Endothelial cell of umbilical vein (primary cell): ENCODE results near the gene NDUFS3. TPM values are rescaled to one million over a fixed set of nuclear protein-coding genes. Genes with fewer than 3 reads are reported as not detected.

Experiments used
- BruUV-seq: library from RNA; stranded (reverse); fragments of 400-500 nt; replicated peaks from 2 replicates; lab custom pipeline; 2021; lab: Mats Ljungman, UMichigan
- CTCF ChIA-PET: fragments of 300-600, 350-600 bp; sonication (Branson Sonifier 250); formaldehyde crosslinking; loops from one replicate; lab custom pipeline; 2021; ENCODE audit warnings: antibody characterized with exemption, inconsistent platforms; lab: Charles Lee
- POLR2A ChIA-PET: fragments of 300-600, 350-600 bp; sonication (Branson Sonifier 250); formaldehyde crosslinking; loops from one replicate; lab custom pipeline; 2021; ENCODE audit warnings: antibody characterized with exemption, inconsistent platforms; lab: Charles Lee
- DNase-seq: peaks from one replicate; pipeline ENCODE4 v3.0.0-alpha.2; 2011; ENCODE audit warnings: low read depth, low spot score
- FAIRE-seq: peaks from 2 replicates; lab custom pipeline; 2011; peaks lifted over from hg19 to GRCh38; lab: Jason Lieb, UNC
- H2AFZ ChIP-seq: 2 replicates; pipeline ENCODE4 v1.6.0; 2012; ENCODE audit warnings: low read depth, low read length, control low read depth, inconsistent platforms
- H3K27ac ChIP-seq: 2 replicates; pipeline ENCODE4 v1.5.1; 2011; ENCODE audit warnings: low read depth, mild to moderate bottlenecking, control low read depth, low read length, moderate library complexity; ENCODE audit not compliant: insufficient read depth
- H3K27me3 ChIP-seq, 2 experiments: 2 replicates each; pipeline versions ENCODE4 v1.6.0 to v1.6.1; 2011; ENCODE audit warnings: low read length in 2 of 2, mixed read lengths in 1 of 2; ENCODE audit not compliant: control insufficient read depth in 2 of 2, insufficient read depth in 2 of 2
- H3K36me3 ChIP-seq, 2 experiments: 2 replicates in 1 of 2; 3 replicates in 1 of 2; pipeline ENCODE4 v1.5.1; 2011; ENCODE audit warnings: low read length in 2 of 2, mild to moderate bottlenecking in 1 of 2, moderate library complexity in 1 of 2; ENCODE audit not compliant: control insufficient read depth in 2 of 2, insufficient read depth in 2 of 2; ENCODE audit errors: extremely low read depth in 1 of 2
- H3K4me1 ChIP-seq: 3 replicates; pipeline ENCODE4 v1.5.1; 2011; ENCODE audit warnings: mild to moderate bottlenecking, low read length; ENCODE audit not compliant: control insufficient read depth, insufficient read depth; ENCODE audit errors: extremely low read depth
- H3K4me2 ChIP-seq: 2 replicates; pipeline ENCODE4 v1.6.1; 2011; ENCODE audit warnings: low read length, control low read depth, mixed read lengths; ENCODE audit not compliant: insufficient read depth
- H3K4me3 ChIP-seq, 3 experiments: fragments of 200-600 bp in 1 of 3; sonication (generic), shearing (Covaris generic) in 1 of 3; replicated peaks in 1 of 3; 2 replicates each; pipeline ENCODE4 v1.5.1; 2011 to 2016; ENCODE audit warnings: control low read depth in 3 of 3, low read length in 3 of 3, mild to moderate bottlenecking in 2 of 3, inconsistent platforms in 1 of 3, low read depth in 1 of 3, moderate library complexity in 1 of 3; ENCODE audit not compliant: insufficient read depth in 1 of 3
- H3K79me2 ChIP-seq: 2 replicates; pipeline ENCODE4 v1.6.0; 2012; ENCODE audit warnings: low read length, inconsistent platforms; ENCODE audit not compliant: control insufficient read depth, insufficient read depth
- H3K9ac ChIP-seq: replicated peaks from 2 replicates; pipeline ENCODE3; 2011; ENCODE audit warnings: low read length, control low read depth; ENCODE audit not compliant: insufficient read depth; ENCODE audit errors: extremely low read depth
- H3K9me1 ChIP-seq: replicated peaks from 3 replicates; pipeline ENCODE4 v1.6.0; 2011; ENCODE audit warnings: mild to moderate bottlenecking, low read length; ENCODE audit not compliant: control insufficient read depth, insufficient read depth; ENCODE audit errors: extremely low read depth
- H3K9me3 ChIP-seq: replicated peaks from 2 replicates; pipeline ENCODE4 v1.5.1; 2012; ENCODE audit warnings: low read length, inconsistent platforms; ENCODE audit not compliant: control insufficient read depth, insufficient read depth
- H4K20me1 ChIP-seq: replicated peaks from 2 replicates; pipeline ENCODE3; 2011; ENCODE audit warnings: mild to moderate bottlenecking, low read length; ENCODE audit not compliant: control insufficient read depth, insufficient read depth; ENCODE audit errors: extremely low read depth
- CTCF ChIP-seq, 2 donors: IDR thresholded peaks; 1 replicate in 1 of 2; 2 replicates in 1 of 2; pipeline ENCODE4 v1.5.1; 2011; ENCODE audit warnings: low read length in 2 of 2, mild to moderate bottlenecking in 2 of 2, moderate library complexity in 2 of 2, control low read depth in 1 of 2, inconsistent platforms in 1 of 2, low read depth in 1 of 2; ENCODE audit not compliant: insufficient read depth in 1 of 2; ENCODE audit errors: extremely low read depth in 1 of 2
- EZH2 ChIP-seq: IDR thresholded peaks from 2 replicates; pipeline ENCODE4 v1.6.1; 2012; ENCODE audit warnings: borderline replicate concordance, low read depth, mild to moderate bottlenecking, moderate library complexity, low read length, inconsistent platforms; ENCODE audit not compliant: severe bottlenecking
- FOS ChIP-seq: IDR thresholded peaks from 2 replicates; pipeline ENCODE4 v1.6.1; 2011; ENCODE audit warnings: mild to moderate bottlenecking, low read length, moderate library complexity, borderline replicate concordance; ENCODE audit not compliant: insufficient read depth
- GATA2 ChIP-seq: IDR thresholded peaks from 2 replicates; pipeline ENCODE4 v1.7.0; 2011; ENCODE audit warnings: low read depth, mild to moderate bottlenecking, moderate library complexity, mixed read lengths, low read length; ENCODE audit not compliant: insufficient read length, insufficient read depth
- JUN ChIP-seq: IDR thresholded peaks from 2 replicates; pipeline ENCODE4 v1.6.1; 2011; ENCODE audit warnings: borderline replicate concordance, low read depth; ENCODE audit not compliant: insufficient read length, insufficient read depth
- MAX ChIP-seq: IDR thresholded peaks from 2 replicates; pipeline ENCODE4 v1.6.1; 2011; ENCODE audit not compliant: insufficient read depth, insufficient read length
- MYC ChIP-seq: IDR thresholded peaks from one replicate; pipeline ENCODE4 v1.6.1; 2011; ENCODE audit warnings: mild to moderate bottlenecking, low read depth, low read length
- POLR2A ChIP-seq: IDR thresholded peaks from 2 replicates; pipeline ENCODE4 v1.6.1; 2012; ENCODE audit warnings: low read depth, mild to moderate bottlenecking, control low read depth, low read length
- POLR2AphosphoS5 ChIP-seq: IDR thresholded peaks from 2 replicates; pipeline ENCODE4 v1.6.1; 2012; ENCODE audit warnings: low read depth, mild to moderate bottlenecking, control low read depth, low read length, moderate library complexity; ENCODE audit not compliant: insufficient read depth
- dilution Hi-C: fragments of 300-500 bp; cut with MboI; formaldehyde crosslinking; loops from one replicate; pipeline ENCODE4 v1.15.0; 2019; ENCODE audit warnings: low sequenced_read_pairs; ENCODE audit not compliant: extremely low pct_ligation_motif_present
- intact Hi-C: fragments of 100-400 bp; cut with micrococcal nuclease; formaldehyde crosslinking; loops from one replicate; pipeline ENCODE4 v1.10.0; 2022
- polyA plus RNA-seq, 4 experiments: library from polyadenylated mRNA; depleted of rRNA in 3 of 4; stranded (reverse) in 3 of 4; unstranded in 1 of 4; fragments of >200 nt; gene quantifications; 2 replicates each; pipeline versions ENCODE4 v1.2.1 to v1.2.3, GENCODE V29; 2011 to 2012; ENCODE audit warnings: missing spikeins in 1 of 4
- total RNA-seq: library from RNA; stranded (reverse); gene quantifications from 2 replicates; pipeline ENCODE4 v1.2.3, GENCODE V29; 2021

Gene NDUFS3
- total and polyA plus RNA-seq, 2 donors (not counting 3 experiments of a cell fraction or from before 2014, with no cell fraction given): 99.7 to 169 TPM

DNA sequence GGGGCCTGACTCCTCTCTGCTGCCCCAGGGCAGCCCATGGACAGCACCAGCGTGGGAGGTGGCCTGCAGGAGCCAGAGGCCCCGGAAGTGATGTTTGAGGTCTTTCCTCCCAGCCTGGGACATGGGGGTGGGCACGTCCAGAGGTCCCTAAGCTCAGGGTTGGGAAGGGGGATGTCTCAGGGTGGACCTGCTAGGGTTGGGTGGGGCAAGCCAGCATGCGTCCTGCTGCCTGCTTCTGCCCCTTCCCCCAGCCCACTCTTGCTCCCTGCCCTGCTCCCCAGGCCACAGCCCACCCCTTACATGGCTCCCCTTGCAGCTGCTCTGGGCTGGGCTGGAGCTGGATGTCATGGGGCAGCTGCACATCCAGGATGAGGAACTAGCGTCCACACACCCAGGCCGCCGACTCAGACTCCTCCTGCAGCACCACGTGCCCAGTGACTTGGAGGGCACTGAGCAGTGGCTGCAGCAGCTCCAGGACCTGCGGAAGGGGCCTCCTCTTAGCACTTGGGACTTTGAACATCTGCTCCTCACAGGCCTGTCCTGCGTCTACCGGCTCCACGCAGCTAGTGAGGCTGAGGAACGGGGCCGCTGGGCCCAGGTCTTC lies 9.0 kb downstream of the NDUFS3 start:
- CTCF ChIA-PET: no interaction called here
- intact Hi-C loops: no loop called here
- Histone ChIP-seq H3K9me1 (no peaks in the 10 kb centered on the region), H3K27me3 (peaks cover 3 to 7% of the 10 kb centered on the region in 2 experiments), H3K4me2 (no peak overlapping the region), H4K20me1 (no peaks in the 10 kb centered on the region), H3K79me2 (no peaks in the 10 kb centered on the region), H2AFZ (no peak overlapping the region), H3K4me1 (peaks cover 6% of the 10 kb centered on the region), H3K9me3 (no peaks in the 10 kb centered on the region), H3K4me3 (no peak overlapping the region), H3K9ac (no peak overlapping the region), H3K36me3 (peaks cover 0 to 7% of the 10 kb centered on the region in 2 experiments), H3K27ac (no peak overlapping the region)
- no peak for DNase-seq
- dilution Hi-C loops: no loop called here
- TF ChIP-seq MYC (no peak), JUN (no peak), POLR2A (no peak), GATA2 (no peak), CTCF (IDR thresholded peaks at IDR 0.05; ENCODE audit: extremely low read depth in 1 of 2, insufficient read depth in 1 of 2, low read depth in 1 of 2, low read length in 2 of 2) (no peak), MAX (no peak), POLR2AphosphoS5 (no peak), FOS (no peak), EZH2 (no peak)
- FAIRE-seq: no peak
- POLR2A ChIA-PET: no interaction called here
- no TSS peak for BruUV-seq
